Measurements from ENCODE around the gene KCNIP3. TPM values are rescaled to one million over a fixed set of nuclear protein-coding genes. Genes with fewer than 3 reads are reported as not detected.

The KCNIP3 gene
- total RNA-seq, 2 experiments from 2014 or later: not detected

DNA sequence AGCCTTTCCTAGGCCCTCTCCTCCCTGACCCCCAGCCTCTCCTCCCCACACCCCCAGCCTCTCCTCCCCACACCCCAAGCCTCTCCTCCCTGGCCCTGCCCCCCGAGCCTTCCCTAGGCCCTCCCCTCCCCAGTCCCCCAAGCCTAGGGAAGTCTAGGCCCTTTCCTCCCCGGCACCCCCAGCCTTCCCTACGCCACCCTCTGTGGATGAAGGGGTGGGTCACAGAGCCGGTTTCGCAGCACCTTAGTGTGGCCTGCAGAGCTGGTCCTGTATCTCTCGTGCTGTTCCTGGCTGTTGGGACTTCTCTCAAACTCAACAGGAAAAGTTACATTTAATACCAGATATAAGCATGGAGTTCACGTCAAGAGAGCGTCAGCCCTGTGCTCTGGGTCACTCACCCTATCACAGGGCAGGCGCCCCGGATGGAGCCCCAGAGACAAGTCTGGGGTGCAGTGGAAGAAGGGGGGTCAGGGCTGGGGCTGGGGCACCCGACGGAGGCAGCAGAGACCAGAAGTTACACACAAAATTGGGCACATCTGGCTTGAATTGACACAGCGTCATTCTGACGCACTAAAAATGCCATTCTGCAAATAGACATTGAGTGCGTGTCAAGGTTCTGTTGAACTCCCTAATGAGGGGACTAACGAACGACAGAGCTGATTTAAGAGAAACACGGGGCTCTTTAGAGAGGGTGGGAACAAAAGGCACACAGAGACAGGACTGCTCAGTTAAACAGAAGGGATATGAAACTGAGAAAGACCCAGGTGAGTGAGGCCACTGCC is 24.0 kb downstream of the KCNIP3 start:
- no peak overlapping the region for H3K4me3 Mint-ChIP-seq
- H3K27ac Mint-ChIP-seq: no peak overlapping the region
- no peaks in the 10 kb centered on the region for H3K9me3 Mint-ChIP-seq
- intact Hi-C loops (cut with micrococcal nuclease): no loop called here
- no peaks in the 10 kb centered on the region for H3K36me3 Mint-ChIP-seq (ENCODE audit: low read depth)
- no peak for DNase-seq
- H3K27me3 Mint-ChIP-seq (ENCODE audit: low read depth): no peaks in the 10 kb centered on the region
- H3K4me1 Mint-ChIP-seq (ENCODE audit: low read depth): no peaks in the 10 kb centered on the region
- CTCF ChIA-PET: interaction anchor here (1.2 kb wide), 1 partner anchor 24 kb away, joined by 4 read pairs; no protein-coding TSS in a partner anchor

DNA sequence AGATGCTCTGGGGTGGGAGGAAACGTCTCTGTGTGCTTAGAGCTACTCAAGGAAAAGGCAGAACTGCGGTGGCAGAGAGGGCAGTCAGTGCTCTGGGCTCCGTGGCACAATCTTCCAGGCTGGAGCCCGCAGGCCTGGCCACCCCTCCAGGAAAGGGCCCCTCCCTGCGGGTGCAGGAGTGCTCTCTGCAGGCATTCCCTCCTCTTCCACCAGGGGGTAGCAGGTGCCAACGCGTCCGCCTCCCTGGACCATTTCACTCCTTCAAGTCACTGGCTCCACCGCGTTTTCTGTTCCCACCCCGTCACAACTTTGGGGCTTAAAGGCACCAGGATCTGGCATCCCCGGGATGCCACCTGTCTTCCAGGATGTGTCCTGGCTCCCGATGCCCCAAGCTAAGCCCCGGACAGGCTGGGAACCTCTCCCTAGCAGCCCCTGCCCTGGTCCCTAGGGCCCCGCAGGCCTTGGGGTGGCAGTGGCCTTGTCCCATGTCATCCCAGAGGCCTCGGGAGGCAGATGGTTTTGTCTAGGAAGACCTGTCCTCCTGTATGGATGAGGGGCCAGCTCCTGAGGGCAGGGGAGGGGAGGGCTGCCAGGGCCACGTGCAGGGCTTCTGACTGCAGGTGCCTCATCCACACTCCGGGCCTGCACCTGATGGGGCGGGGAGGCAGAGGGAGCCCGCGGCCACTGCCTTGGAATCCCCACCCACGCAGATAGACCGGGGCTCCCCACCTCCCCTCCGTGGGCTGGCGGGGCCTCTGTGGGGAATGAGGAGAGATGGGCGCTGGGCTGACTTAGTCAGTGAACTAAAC is 26.4 kb downstream of the KCNIP3 start:
- no peaks in the 10 kb centered on the region for H3K27me3 Mint-ChIP-seq (ENCODE audit: low read depth)
- H3K9me3 Mint-ChIP-seq: no peaks in the 10 kb centered on the region
- CTCF ChIA-PET: interaction anchor here (0.6 kb wide), 1 partner anchor 66 kb away, joined by 3 read pairs; no protein-coding TSS in a partner anchor
- intact Hi-C loops (cut with micrococcal nuclease): no loop called here
- H3K36me3 Mint-ChIP-seq (ENCODE audit: low read depth): no peaks in the 10 kb centered on the region
- H3K27ac Mint-ChIP-seq: no peak overlapping the region
- H3K4me1 Mint-ChIP-seq (ENCODE audit: low read depth): no peaks in the 10 kb centered on the region
- no peak overlapping the region for H3K4me3 Mint-ChIP-seq
- peak; percentile 28 for DNase-seq

DNA sequence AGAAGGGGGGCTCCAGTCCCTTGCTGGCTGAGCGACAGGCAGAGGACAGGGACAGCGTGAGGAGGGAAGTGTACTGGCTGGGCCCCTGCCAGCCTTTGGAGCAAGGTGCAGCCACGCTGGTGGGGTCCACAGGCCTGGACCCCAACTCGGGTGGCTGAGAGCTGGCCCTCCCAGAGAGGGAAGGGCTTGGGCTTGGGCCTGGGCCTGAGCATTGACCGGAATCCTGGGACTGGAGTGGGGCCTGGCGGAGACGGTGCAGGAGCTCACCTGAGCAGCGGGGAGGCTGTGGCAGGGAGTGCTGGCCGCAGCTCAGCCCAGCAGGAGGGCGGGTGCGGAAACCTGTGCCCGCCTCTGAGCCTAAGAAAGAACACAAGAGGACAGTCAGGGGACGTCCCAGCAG is 27.9 kb downstream of the KCNIP3 start:
- H3K4me3 Mint-ChIP-seq: no peak overlapping the region
- no peaks in the 10 kb centered on the region for H3K4me1 Mint-ChIP-seq (ENCODE audit: low read depth)

GRCh38 chr2:95325590-95326432 is 28.7 kb downstream of the KCNIP3 start:
- Mint-ChIP-seq H3K4me3 (no peak overlapping the region), H3K9me3 (no peaks in the 10 kb centered on the region), H3K27me3 (ENCODE audit: low read depth) (no peaks in the 10 kb centered on the region), H3K27ac (no peak overlapping the region), H3K4me1 (ENCODE audit: low read depth) (no peaks in the 10 kb centered on the region), H3K36me3 (ENCODE audit: low read depth) (no peaks in the 10 kb centered on the region)
- CTCF ChIA-PET: no interaction called here
- intact Hi-C loops (cut with micrococcal nuclease): no loop called here
- DNase-seq: no peak

More for the DNA sequence above, 27.9 kb downstream of the KCNIP3 start:
- intact Hi-C loops (cut with micrococcal nuclease): no loop called here
- no peak for DNase-seq
- Mint-ChIP-seq H3K27me3 (ENCODE audit: low read depth) (no peaks in the 10 kb centered on the region), H3K9me3 (no peaks in the 10 kb centered on the region), H3K27ac (no peak overlapping the region), H3K36me3 (ENCODE audit: low read depth) (no peaks in the 10 kb centered on the region)
- CTCF ChIA-PET: interaction anchor here (0.8 kb wide), 1 partner anchor 23 kb away, joined by 3 read pairs; no protein-coding TSS in a partner anchor

GRCh38 chr2:95326433-95327140 is 29.4 kb downstream of the KCNIP3 start:
- H3K36me3 Mint-ChIP-seq (ENCODE audit: low read depth): no peaks in the 10 kb centered on the region
- CTCF ChIA-PET: no interaction called here
- intact Hi-C loops (cut with micrococcal nuclease): no loop called here
- no peak for DNase-seq
- no peaks in the 10 kb centered on the region for H3K4me1 Mint-ChIP-seq (ENCODE audit: low read depth)
- no peaks in the 10 kb centered on the region for H3K9me3 Mint-ChIP-seq
- H3K4me3 Mint-ChIP-seq: no peak overlapping the region
- H3K27me3 Mint-ChIP-seq (ENCODE audit: low read depth): no peaks in the 10 kb centered on the region
- H3K27ac Mint-ChIP-seq: no peak overlapping the region

GRCh38 chr2:95327861-95328260 is 30.7 kb downstream of the KCNIP3 start:
- Mint-ChIP-seq H3K36me3 (ENCODE audit: low read depth) (no peaks in the 10 kb centered on the region), H3K27me3 (ENCODE audit: low read depth) (no peaks in the 10 kb centered on the region), H3K27ac (no peak overlapping the region), H3K4me3 (no peak overlapping the region), H3K9me3 (no peaks in the 10 kb centered on the region), H3K4me1 (ENCODE audit: low read depth) (no peaks in the 10 kb centered on the region)
- DNase-seq: no peak
- CTCF ChIA-PET: interaction anchor here (0.5 kb wide), 1 partner anchor 189 kb away, joined by 4 read pairs; no protein-coding TSS in a partner anchor
- intact Hi-C loops (cut with micrococcal nuclease): no loop called here

DNA sequence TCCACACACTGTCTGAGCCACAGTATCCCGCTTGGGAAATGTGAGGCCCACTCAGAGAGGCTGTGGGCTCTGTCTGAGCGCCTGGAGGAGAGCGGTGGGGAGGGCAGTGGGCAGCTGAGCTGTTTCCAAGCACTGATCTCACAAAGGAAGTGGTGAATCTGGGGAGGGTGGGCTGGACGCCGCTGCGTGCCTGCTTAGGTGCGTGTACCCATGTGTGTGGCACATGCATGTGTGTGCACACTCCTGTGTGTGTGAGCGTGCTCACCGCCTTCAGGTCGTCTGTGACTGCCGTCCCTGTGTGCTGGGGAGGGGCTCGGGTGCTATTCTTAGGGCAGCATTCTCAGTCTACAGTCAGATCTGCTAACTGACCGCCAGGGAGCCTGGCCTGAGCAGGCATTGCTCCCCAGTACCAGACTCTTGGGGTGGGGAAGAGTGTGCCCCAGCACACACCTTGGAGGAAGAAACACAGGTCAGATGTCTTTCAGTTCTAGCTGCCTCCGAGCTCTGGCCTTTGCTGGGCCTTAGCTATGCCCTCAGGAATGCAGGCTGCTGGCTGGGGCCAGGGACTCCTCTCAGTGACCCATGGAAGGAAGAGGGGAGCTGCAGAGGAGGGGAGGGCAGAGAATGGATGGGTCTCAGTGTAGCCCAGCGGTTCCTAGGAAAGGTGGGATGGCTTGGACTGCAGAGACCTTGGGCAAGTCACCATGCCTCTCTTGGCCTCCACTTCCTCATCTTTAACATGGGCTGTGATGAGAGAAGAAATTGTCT is 31.4 kb downstream of the KCNIP3 start:
- intact Hi-C loops (cut with micrococcal nuclease): no loop called here
- H3K36me3 Mint-ChIP-seq (ENCODE audit: low read depth): no peaks in the 10 kb centered on the region
- no peaks in the 10 kb centered on the region for H3K9me3 Mint-ChIP-seq
- no peaks in the 10 kb centered on the region for H3K27me3 Mint-ChIP-seq (ENCODE audit: low read depth)
- no peak overlapping the region for H3K27ac Mint-ChIP-seq
- DNase-seq: no peak
- no peaks in the 10 kb centered on the region for H3K4me1 Mint-ChIP-seq (ENCODE audit: low read depth)
- CTCF ChIA-PET: interaction anchor here (0.5 kb wide), 1 partner anchor 189 kb away, joined by 4 read pairs; no protein-coding TSS in a partner anchor
- no peak overlapping the region for H3K4me3 Mint-ChIP-seq

DNA sequence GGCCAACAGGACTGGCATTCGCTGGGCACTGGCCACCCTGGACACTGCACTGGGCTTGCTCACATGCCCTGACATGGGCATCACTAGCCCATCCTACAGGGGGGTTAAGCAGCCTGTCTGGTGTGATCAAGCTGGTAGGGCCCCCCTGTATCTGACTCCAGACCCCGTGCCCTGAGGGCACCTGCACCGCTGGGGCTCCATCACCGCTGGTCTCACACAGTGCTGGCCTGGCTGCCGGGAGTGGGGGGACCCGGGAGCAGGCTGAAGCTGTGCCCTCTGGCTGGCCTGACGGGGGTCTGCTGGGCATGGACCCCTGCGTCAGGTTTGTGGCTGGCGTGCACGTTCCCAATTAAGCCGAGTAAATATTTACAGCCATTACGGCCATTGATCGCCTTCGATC is 32.3 kb downstream of the KCNIP3 start:
- H3K4me3 Mint-ChIP-seq: no peak overlapping the region
- H3K9me3 Mint-ChIP-seq: no peaks in the 10 kb centered on the region
- H3K27ac Mint-ChIP-seq: no peak overlapping the region
- H3K4me1 Mint-ChIP-seq (ENCODE audit: low read depth): no peaks in the 10 kb centered on the region
- DNase-seq: no peak
- CTCF ChIA-PET: no interaction called here
- no peaks in the 10 kb centered on the region for H3K27me3 Mint-ChIP-seq (ENCODE audit: low read depth)
- intact Hi-C loops (cut with micrococcal nuclease): no loop called here
- no peaks in the 10 kb centered on the region for H3K36me3 Mint-ChIP-seq (ENCODE audit: low read depth)

DNA sequence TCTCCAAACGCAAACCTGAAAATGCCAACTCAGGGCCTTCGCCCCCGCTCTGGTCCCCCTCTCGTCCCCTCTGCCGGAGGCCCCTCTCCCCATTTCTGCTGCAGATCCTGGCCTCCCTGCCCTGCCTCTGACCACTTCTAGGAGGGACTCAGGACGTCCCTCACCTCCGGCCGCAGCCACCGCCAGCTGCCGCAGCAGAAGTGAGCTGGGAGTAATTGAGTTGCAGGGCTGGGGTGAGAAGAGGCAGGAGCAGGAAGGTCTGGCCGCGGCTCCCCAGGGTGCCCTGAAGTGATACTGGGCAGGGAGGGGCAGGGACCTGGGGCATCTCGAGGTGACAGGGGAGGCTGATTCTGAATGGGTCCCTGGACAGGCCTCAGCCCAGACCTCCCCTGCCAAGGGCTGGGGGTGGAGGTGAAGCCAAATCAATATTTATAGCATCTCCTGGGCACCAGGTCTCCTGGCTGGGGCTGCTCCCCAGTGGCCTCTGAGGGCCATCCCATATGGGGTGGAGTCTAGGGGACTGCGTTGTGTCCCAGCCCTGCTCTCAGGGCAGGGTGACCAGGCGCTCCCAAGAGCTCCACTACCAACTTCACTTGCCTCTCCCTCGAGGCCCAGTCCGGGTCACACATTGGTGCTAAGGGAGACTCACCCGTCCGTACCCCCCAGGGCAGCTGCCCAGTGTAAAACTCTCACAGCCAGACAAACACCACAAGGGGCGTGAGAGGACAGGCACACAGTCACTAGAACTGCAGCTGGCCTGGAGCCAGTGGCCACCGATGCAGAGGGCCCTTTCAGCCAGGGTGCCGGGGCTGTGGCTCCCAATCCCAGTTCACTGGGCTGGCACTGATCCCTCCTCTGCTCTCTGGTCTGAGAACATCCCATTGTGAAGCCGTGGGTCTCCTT is 33.0 kb downstream of the KCNIP3 start:
- no peak for DNase-seq
- Mint-ChIP-seq H3K36me3 (ENCODE audit: low read depth) (no peaks in the 10 kb centered on the region), H3K4me3 (no peak overlapping the region), H3K9me3 (no peaks in the 10 kb centered on the region), H3K27ac (no peak overlapping the region), H3K4me1 (ENCODE audit: low read depth) (no peaks in the 10 kb centered on the region), H3K27me3 (ENCODE audit: low read depth) (no peaks in the 10 kb centered on the region)
- intact Hi-C loops (cut with micrococcal nuclease): no loop called here
- CTCF ChIA-PET: no interaction called here

DNA sequence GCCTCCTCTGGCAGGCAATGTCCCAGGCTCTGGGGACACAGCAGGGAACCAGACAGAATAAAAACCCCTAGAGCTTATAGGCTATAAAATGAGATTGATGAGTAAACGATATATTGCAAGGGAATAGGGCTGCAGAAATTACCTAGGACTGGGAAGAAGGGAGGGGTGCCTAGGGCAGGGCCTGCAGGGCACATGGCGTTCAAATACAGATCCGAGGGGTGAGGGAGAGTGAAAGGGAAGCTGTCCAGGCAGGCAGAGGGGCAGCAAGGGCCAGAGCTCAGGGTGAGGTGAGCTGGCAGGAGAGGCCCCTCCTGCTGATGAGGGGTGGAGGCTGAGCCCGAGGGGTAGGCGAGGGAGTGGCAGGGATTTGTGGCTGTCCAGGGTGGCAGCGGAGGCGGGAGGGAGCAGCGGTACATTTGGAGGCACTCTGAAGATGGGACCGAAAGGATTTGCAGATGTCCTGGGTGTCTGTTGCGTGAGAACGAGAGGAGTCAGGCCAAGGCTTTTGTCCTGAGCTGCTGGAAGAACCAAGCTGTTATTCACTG is 33.7 kb downstream of the KCNIP3 start:
- intact Hi-C loops (cut with micrococcal nuclease): no loop called here
- Mint-ChIP-seq H3K27me3 (ENCODE audit: low read depth) (no peaks in the 10 kb centered on the region), H3K9me3 (no peaks in the 10 kb centered on the region), H3K4me3 (no peak overlapping the region), H3K4me1 (ENCODE audit: low read depth) (no peaks in the 10 kb centered on the region), H3K36me3 (ENCODE audit: low read depth) (no peaks in the 10 kb centered on the region), H3K27ac (no peak overlapping the region)
- no peak for DNase-seq
- CTCF ChIA-PET: no interaction called here
